H1 (cell line): ENCODE data around the gene KCNJ12. TPM values are rescaled to one million over a fixed set of nuclear protein-coding genes. Genes with fewer than 3 reads are reported as not detected.

Experiments used
- CTCF ChIA-PET: fragments of 300-600 bp; sonication (Branson Sonifier 250); formaldehyde crosslinking; loops from one replicate; lab custom pipeline; 2021; ENCODE audit not compliant: partially characterized antibody; lab: Charles Lee
- POLR2A ChIA-PET: fragments of 300-600 bp; sonication (Branson Sonifier 250); formaldehyde crosslinking; loops from one replicate; lab custom pipeline; 2021; ENCODE audit warnings: inconsistent platforms; ENCODE audit not compliant: partially characterized antibody; lab: Charles Lee
- DNase-seq, 2 experiments: peaks; one replicate each; pipeline versions ENCODE4 v3.0.0 to v3.0.0-alpha.2; 2010 to 2022; ENCODE audit warnings: low spot score in 2 of 2, low read depth in 1 of 2, mixed read lengths in 1 of 2
- FAIRE-seq: peaks from 2 replicates; lab custom pipeline; 2011; peaks lifted over from hg19 to GRCh38; lab: Jason Lieb, UNC
- H2AFZ ChIP-seq: 2 replicates; pipeline ENCODE4 v1.8.1; 2012; ENCODE audit warnings: low read length, inconsistent platforms
- H2AK5ac ChIP-seq: 2 replicates; pipeline ENCODE4 v1.6.1; 2013; ENCODE audit warnings: low read depth, low read length
- H2BK120ac ChIP-seq: replicated peaks from 2 replicates; pipeline ENCODE3; 2013; ENCODE audit warnings: low read depth, low read length, inconsistent platforms
- H2BK12ac ChIP-seq: 2 replicates; pipeline ENCODE4 v1.6.1; 2013; ENCODE audit warnings: low read depth, low read length
- H2BK15ac ChIP-seq: 2 replicates; pipeline ENCODE4 v1.6.1; 2013; ENCODE audit warnings: low read length
- H2BK20ac ChIP-seq: 2 replicates; pipeline ENCODE4 v1.6.1; 2013; ENCODE audit warnings: low read length
- H2BK5ac ChIP-seq: 2 replicates; pipeline ENCODE4 v1.6.1; 2013; ENCODE audit warnings: low read depth, low read length
- H3K14ac ChIP-seq: 2 replicates; pipeline ENCODE4 v1.6.1; 2013; ENCODE audit warnings: inconsistent platforms; ENCODE audit not compliant: insufficient read length
- H3K18ac ChIP-seq: 2 replicates; pipeline ENCODE4 v1.6.1; 2013; ENCODE audit warnings: low read length; ENCODE audit errors: extremely low read depth
- H3K23ac ChIP-seq: 2 replicates; pipeline ENCODE4 v1.6.1; 2013; ENCODE audit warnings: inconsistent platforms; ENCODE audit not compliant: insufficient read length
- H3K23me2 ChIP-seq: 2 replicates; pipeline ENCODE4 v1.6.1; 2013; ENCODE audit warnings: low read depth, low read length
- H3K27ac ChIP-seq: 2 replicates; pipeline ENCODE4 v1.6.1; 2011; ENCODE audit warnings: low read depth, low read length, inconsistent platforms
- H3K27me3 ChIP-seq, 4 experiments: replicated peaks in 1 of 4; 1 replicate in 1 of 4; 2 replicates in 3 of 4; pipeline versions ENCODE4 v1.6.1 to v1.8.1; 2011 to 2013; ENCODE audit warnings: low read length in 3 of 4, mild to moderate bottlenecking in 3 of 4, inconsistent platforms in 2 of 4, mixed read lengths in 2 of 4, moderate library complexity in 1 of 4; ENCODE audit not compliant: control insufficient read depth in 3 of 4, insufficient read depth in 3 of 4; ENCODE audit errors: extremely low read depth in 1 of 4
- H3K36me3 ChIP-seq, 4 experiments: 2 replicates each; pipeline versions ENCODE4 v1.6.1 to v1.8.1; 2011 to 2013; ENCODE audit warnings: mild to moderate bottlenecking in 4 of 4, low read length in 3 of 4, moderate library complexity in 2 of 4, control low read depth in 1 of 4, inconsistent platforms in 1 of 4; ENCODE audit not compliant: insufficient read depth in 4 of 4, control insufficient read depth in 2 of 4
- H3K4ac ChIP-seq: replicated peaks from 2 replicates; pipeline ENCODE3; 2013; ENCODE audit warnings: low read length, low read depth, mixed read lengths, inconsistent platforms; ENCODE audit not compliant: insufficient read length
- H3K4me1 ChIP-seq, 4 experiments: replicated peaks in 1 of 4; 1 replicate in 1 of 4; 2 replicates in 3 of 4; pipeline versions ENCODE4 v1.6.1 to v1.8.1; 2011 to 2013; ENCODE audit warnings: low read length in 3 of 4, inconsistent platforms in 2 of 4, mixed read lengths in 1 of 4; ENCODE audit not compliant: insufficient read depth in 4 of 4, control insufficient read depth in 3 of 4
- H3K4me2 ChIP-seq, 2 experiments: 2 replicates each; pipeline versions ENCODE4 v1.6.1 to v1.8.1; 2011 to 2013; ENCODE audit warnings: low read depth in 2 of 2, low read length in 2 of 2, control low read depth in 1 of 2, inconsistent platforms in 1 of 2, mild to moderate bottlenecking in 1 of 2; ENCODE audit not compliant: insufficient read depth in 1 of 2
- H3K4me3 ChIP-seq, 4 experiments: fragments of 200-600, 300-600 bp in 1 of 4; sonication (generic), shearing (Covaris generic), sonication (Bioruptor Twin) in 1 of 4; 2 replicates each; pipeline versions ENCODE4 v1.5.1 to v1.8.1; 2011 to 2016; ENCODE audit warnings: low read length in 4 of 4, low read depth in 3 of 4, control low read depth in 2 of 4, inconsistent platforms in 2 of 4, mild to moderate bottlenecking in 2 of 4, mixed read lengths in 1 of 4, moderate library complexity in 1 of 4; ENCODE audit not compliant: insufficient read depth in 2 of 4; ENCODE audit errors: extremely low read depth in 1 of 4
- H3K56ac ChIP-seq: replicated peaks from 2 replicates; pipeline ENCODE3; 2013; ENCODE audit warnings: low read depth, mild to moderate bottlenecking, mixed read lengths, low read length, inconsistent platforms; ENCODE audit not compliant: insufficient read length
- H3K79me1 ChIP-seq: 2 replicates; pipeline ENCODE4 v1.6.1; 2013; ENCODE audit warnings: low read depth, low read length, control low read depth
- H3K79me2 ChIP-seq, 2 experiments: 2 replicates each; pipeline versions ENCODE4 v1.6.1 to v1.8.1; 2012 to 2013; ENCODE audit warnings: low read length in 2 of 2, mild to moderate bottlenecking in 2 of 2, inconsistent platforms in 1 of 2; ENCODE audit not compliant: insufficient read depth in 2 of 2, control insufficient read depth in 1 of 2
- H3K9ac ChIP-seq, 4 experiments: replicated peaks in 1 of 4; 1 replicate in 1 of 4; 2 replicates in 3 of 4; pipeline versions ENCODE4 v1.6.1 to v1.8.1; 2011 to 2013; ENCODE audit warnings: low read depth in 3 of 4, low read length in 3 of 4, control low read depth in 2 of 4, mild to moderate bottlenecking in 2 of 4, moderate library complexity in 2 of 4, inconsistent platforms in 1 of 4; ENCODE audit errors: extremely low read depth in 1 of 4
- H3K9me3 ChIP-seq, 2 experiments: 2 replicates each; pipeline versions ENCODE4 v1.6.1 to v1.8.1; 2012 to 2013; ENCODE audit warnings: mild to moderate bottlenecking in 2 of 2, moderate library complexity in 2 of 2, control low read depth in 1 of 2, inconsistent platforms in 1 of 2, low read depth in 1 of 2, low read length in 1 of 2, mixed read lengths in 1 of 2; ENCODE audit not compliant: insufficient read depth in 2 of 2
- H4K20me1 ChIP-seq, 2 experiments: replicated peaks in 1 of 2; 2 replicates each; pipeline versions ENCODE3 to v1.8.1; 2011 to 2013; ENCODE audit warnings: inconsistent platforms in 2 of 2, low read length in 2 of 2, mild to moderate bottlenecking in 1 of 2; ENCODE audit not compliant: insufficient read depth in 2 of 2, control insufficient read depth in 1 of 2
- H4K5ac ChIP-seq: 2 replicates; pipeline ENCODE4 v1.6.1; 2013; ENCODE audit warnings: low read length, low read depth, mixed read lengths, inconsistent platforms; ENCODE audit not compliant: insufficient read length
- H4K8ac ChIP-seq: 2 replicates; pipeline ENCODE4 v1.8.0; 2013; ENCODE audit warnings: mild to moderate bottlenecking, moderate library complexity, low read length, inconsistent platforms; ENCODE audit not compliant: insufficient read depth; ENCODE audit errors: extremely low read depth
- H4K91ac ChIP-seq: replicated peaks from 2 replicates; pipeline ENCODE3; 2013; ENCODE audit warnings: low read length, mixed read lengths, inconsistent platforms; ENCODE audit not compliant: insufficient read length
- USF2 ChIP-seq: IDR thresholded peaks from 2 replicates; pipeline ENCODE4 v1.6.1; 2011; ENCODE audit warnings: low read length, improper control_type of control experiment
- WGBS, 2 experiments: shearing (Covaris generic) in 1 of 2; methylation state at CpG; one replicate each; pipeline versions ENCODE4 v1.1.6 to v1.1.7; 2013 to 2015; ENCODE audit warnings: low lambda C conversion rate in 2 of 2, mixed read lengths in 2 of 2, inconsistent platforms in 1 of 2, low coverage in 1 of 2, missing lambda C conversion rate in 1 of 2; ENCODE audit not compliant: insufficient replicate concordance in 2 of 2, insufficient coverage in 1 of 2, insufficient read length in 1 of 2; ENCODE audit errors: extremely low coverage in 1 of 2, missing lambda C conversion rate in 1 of 2; 5-methylcytosine and 5-hydroxymethylcytosine counted together
- polyA plus RNA-seq, 7 experiments: library from polyadenylated mRNA; depleted of rRNA in 3 of 7; stranded (reverse) in 5 of 7; unstranded in 2 of 7; fragments of >200 nt in 5 of 7; fragments of 200-250 nt in 2 of 7; gene quantifications; 1 replicate in 5 of 7; 2 replicates in 1 of 7; 4 replicates in 1 of 7; pipeline versions ENCODE4 v1.2.1 to v1.2.3, GENCODE V29; 2011 to 2013; ENCODE audit warnings: missing spikeins in 2 of 7, mixed read lengths in 2 of 7
- total RNA-seq: library from RNA; stranded (reverse); fragmentation: NEBNext Ultra II Directional; extraction: Animal tissue kit (Norgen Biotek cat#: 25700); gene quantifications from 2 replicates; pipeline ENCODE4 v1.2.1, GENCODE V29; 2021

Gene KCNJ12
- total and polyA plus RNA-seq, 2 of the 8 experiments (the other 6 are each of a cell fraction or from before 2014, with no cell fraction given), result 1.2 to 1.5 TPM

DNA sequence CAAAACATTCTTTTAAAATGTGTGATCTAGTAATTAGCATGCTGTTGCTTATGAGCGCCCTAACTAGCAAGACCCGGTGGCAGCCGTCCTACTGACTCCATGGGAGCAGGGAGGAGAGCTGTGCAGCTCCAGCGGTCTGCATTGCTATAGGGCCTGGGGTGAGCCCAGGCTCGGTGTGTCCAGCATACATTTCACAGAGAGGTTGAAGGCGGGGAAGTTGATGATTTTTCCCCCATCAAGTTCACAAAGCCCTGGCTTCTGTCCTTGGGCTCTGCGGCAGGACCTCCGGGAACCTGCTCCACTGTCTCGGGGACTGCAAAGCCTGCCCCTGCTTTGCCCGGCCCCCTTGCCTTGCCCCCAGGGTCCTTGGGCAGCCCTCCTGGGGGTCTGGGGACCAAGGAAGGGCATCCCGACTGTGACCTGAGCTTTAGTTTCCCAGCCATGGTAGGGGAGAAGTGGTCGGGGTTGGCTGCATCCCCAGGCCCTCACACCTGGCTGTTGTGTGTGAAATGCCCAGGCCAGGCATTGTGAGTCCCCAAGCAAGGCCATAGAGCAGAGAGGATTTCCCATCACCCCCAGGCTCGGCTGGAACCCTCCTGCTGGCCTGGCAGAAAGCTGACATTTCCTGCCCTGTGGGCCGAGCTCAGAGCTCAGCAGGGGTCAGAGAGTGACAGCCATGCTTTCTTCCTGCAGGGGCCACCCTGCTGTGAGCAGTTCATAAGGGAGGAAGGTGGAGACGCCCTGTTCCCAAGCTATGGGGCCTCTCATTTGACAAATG, 24.8 kb downstream of the KCNJ12 start:
- Histone ChIP-seq H2BK20ac (no peak overlapping the region), H3K4me3 (no peak overlapping the region), H2BK12ac (no peak overlapping the region; the same call in 1 of the 2 replicates), H4K5ac (no peak overlapping the region), H3K27me3 (no peaks in the 10 kb centered on the region), H2BK5ac (no peak overlapping the region), H3K23ac (no peak overlapping the region), H3K4ac (no peak overlapping the region), H2BK15ac (no peak overlapping the region), H2AK5ac (no peak overlapping the region), H3K9ac (no peak overlapping the region), H2BK120ac (no peak overlapping the region), H3K4me2 (no peak overlapping the region), H3K4me1 (peaks cover 0 to 8% (median 2%) of the 10 kb centered on the region in 4 experiments; a peak in 2 of 7 replicates), H4K91ac (no peak overlapping the region), H3K36me3 (no peaks in the 10 kb centered on the region), H4K8ac (no peak overlapping the region), H3K79me1 (no peaks in the 10 kb centered on the region), H2AFZ (no peak overlapping the region), H3K79me2 (no peaks in the 10 kb centered on the region), H3K18ac (no peak overlapping the region), H3K9me3 (peaks cover 0 to 8% of the 10 kb centered on the region in 2 experiments; a peak in 1 of 4 replicates), H4K20me1 (no peaks in the 10 kb centered on the region), H3K27ac (no peak overlapping the region), H3K56ac (no peak overlapping the region), H3K23me2 (no peaks in the 10 kb centered on the region), H3K14ac (no peak overlapping the region)
- CTCF ChIA-PET, result interaction anchor here (0.6 kb wide), 1 partner anchor 88 kb away, joined by 3 read pairs; no protein-coding TSS in a partner anchor
- POLR2A ChIA-PET, result no interaction called here
- 86% methylated on average over 13 of the region's 15 CpGs; no CpG with 5 or more reads in 1 of the 2 experiments for WGBS, 2 experiments
- FAIRE-seq (no peak), DNase-seq (no peak)
- TF ChIP-seq USF2, result no peak
